ENCODE data around the gene GRIK2.

DNA sequence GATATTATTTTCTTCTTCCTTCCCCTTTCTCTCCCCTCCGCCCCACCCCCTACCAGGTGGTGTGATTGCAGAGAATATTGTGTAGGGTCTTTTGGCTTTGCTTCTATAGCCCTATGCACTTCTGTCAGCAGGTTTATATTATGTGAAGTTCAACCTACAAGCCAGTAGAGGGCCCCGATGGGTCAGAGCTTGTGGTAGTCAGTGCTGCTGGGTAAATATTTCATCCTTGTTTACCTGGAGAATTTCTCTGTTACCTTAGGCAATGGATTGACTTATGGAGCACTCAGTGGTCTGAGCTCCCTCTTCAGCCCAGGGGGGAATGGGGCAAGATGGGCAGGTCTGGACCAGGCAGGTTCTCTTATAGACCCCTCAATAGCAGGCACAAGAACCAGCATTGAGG lies 720.9 kb downstream of the GRIK2 start:
- TF ChIP-seq CTCF (IDR thresholded peaks at IDR 0.05; ENCODE audit: extremely low read depth in 1 of 2, insufficient read depth in 1 of 2, low read depth in 1 of 2, low read length in 2 of 2): no peak
- no peak for TF ChIP-seq POLR2AphosphoS5 (IDR thresholded peaks at IDR 0.05; ENCODE audit: insufficient read depth, low read depth, low read length)
- no peak for TF ChIP-seq POLR2A (IDR thresholded peaks at IDR 0.05; ENCODE audit: low read depth, low read length)
- TF ChIP-seq, protein P1, sequence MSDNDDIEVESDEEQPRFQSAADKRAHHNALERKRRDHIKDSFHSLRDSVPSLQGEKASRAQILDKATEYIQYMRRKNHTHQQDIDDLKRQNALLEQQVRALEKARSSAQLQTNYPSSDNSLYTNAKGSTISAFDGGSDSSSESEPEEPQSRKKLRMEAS (IDR thresholded peaks at IDR 0.05; ENCODE audit: insufficient read depth, insufficient read length): no peak
- TF ChIP-seq EZH2 (IDR thresholded peaks at IDR 0.05; ENCODE audit: borderline replicate concordance, low read depth, low read length, severe bottlenecking): no peak
- TF ChIP-seq FOS (IDR thresholded peaks at IDR 0.05; ENCODE audit: borderline replicate concordance, insufficient read depth, low read length): no peak
- no peak for TF ChIP-seq MYC (IDR thresholded peaks at IDR 0.05; ENCODE audit: low read depth, low read length)
- no peak for TF ChIP-seq JUN (IDR thresholded peaks at IDR 0.05; ENCODE audit: borderline replicate concordance, insufficient read depth, insufficient read length, low read depth)
- TF ChIP-seq GATA2 (IDR thresholded peaks at IDR 0.05; ENCODE audit: insufficient read depth, insufficient read length, low read depth, low read length): no peak

Measured in endothelial cell of umbilical vein (primary cell).